D721Med (cell line): ENCODE measurements around the gene CEP170.

Source experiments
- DNase-seq: peaks from one replicate; pipeline ENCODE4 v3.0.0; 2011; ENCODE audit warnings: low spot score; ENCODE audit not compliant: insufficient read length
- FAIRE-seq: peaks from 2 replicates; lab custom pipeline; 2011; peaks lifted over from hg19 to GRCh38; lab: Jason Lieb, UNC
- TF ChIP-seq, protein P1 (sequence below): IDR thresholded peaks from 2 replicates; pipeline ENCODE4 v1.5.1; 2012; ENCODE audit warnings: mild to moderate bottlenecking, control low read depth; ENCODE audit not compliant: insufficient read depth; ENCODE audit errors: missing control alignments

CEP170 gene

DNA sequence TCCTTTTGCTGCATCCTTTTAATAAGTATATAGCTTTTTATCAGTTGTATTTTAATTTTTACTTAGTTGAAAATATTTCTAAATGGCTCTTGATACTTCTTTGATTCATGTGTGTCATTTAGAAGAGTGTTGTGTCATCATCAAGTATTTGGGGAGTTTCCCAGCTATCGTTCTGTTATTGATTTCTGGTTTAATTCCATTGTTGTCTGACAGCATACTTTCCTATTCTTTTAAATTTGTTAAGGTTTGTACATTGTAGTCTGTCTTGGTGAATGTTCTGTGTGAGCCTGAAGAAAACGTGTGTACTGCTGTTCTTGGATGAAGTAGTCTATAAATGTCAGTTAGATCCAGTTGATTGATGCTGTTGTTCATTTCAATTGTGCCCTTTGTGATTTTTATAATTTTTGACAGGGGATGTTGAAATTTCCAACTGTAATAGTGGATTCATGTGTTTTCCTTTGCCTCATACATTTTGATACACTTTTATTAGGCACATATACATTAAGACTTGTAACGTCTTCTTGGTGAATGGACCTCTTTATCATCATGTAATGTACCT lies 25.6 kb upstream of the CEP170 start:
- FAIRE-seq (peak; percentile 84), DNase-seq (no peak)
- TF ChIP-seq, protein P1, sequence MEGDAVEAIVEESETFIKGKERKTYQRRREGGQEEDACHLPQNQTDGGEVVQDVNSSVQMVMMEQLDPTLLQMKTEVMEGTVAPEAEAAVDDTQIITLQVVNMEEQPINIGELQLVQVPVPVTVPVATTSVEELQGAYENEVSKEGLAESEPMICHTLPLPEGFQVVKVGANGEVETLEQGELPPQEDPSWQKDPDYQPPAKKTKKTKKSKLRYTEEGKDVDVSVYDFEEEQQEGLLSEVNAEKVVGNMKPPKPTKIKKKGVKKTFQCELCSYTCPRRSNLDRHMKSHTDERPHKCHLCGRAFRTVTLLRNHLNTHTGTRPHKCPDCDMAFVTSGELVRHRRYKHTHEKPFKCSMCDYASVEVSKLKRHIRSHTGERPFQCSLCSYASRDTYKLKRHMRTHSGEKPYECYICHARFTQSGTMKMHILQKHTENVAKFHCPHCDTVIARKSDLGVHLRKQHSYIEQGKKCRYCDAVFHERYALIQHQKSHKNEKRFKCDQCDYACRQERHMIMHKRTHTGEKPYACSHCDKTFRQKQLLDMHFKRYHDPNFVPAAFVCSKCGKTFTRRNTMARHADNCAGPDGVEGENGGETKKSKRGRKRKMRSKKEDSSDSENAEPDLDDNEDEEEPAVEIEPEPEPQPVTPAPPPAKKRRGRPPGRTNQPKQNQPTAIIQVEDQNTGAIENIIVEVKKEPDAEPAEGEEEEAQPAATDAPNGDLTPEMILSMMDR, result no peak

- TF ChIP-seq, protein P1, result no peak
- FAIRE-seq, result peak; percentile 71
- DNase-seq, result no peak
These were observed 20.2 kb upstream of the CEP170 start for GRCh38 chr1:243275316-243275715.

DNA sequence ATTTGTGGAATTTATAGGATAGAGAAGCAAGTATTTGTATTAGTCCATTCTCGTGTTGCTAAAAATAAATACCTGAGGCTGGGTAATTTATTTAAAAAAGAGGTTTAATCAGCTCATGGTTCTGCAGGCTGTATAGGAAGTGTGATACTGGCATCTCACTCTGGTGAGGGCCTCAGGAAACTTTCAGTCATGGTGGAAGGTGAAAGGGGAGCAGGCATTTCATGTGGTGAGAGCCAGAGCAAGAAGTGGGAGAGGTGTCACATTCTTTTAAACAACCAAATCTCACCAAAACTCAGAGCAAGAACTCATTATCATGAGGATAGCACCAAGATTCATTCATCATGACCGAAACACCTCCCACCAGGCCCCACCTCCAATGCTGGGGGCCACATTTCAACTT lies 18.9 kb upstream of the CEP170 start:
- TF ChIP-seq, protein P1, result no peak
- DNase-seq (no peak), FAIRE-seq (no peak)

- DNase-seq (no peak), FAIRE-seq (peak; percentile 56)
- TF ChIP-seq, protein P1, result no peak
These were observed 18.4 kb upstream of the CEP170 start for GRCh38 chr1:243273506-243273905.

GRCh38 chr1:243272401-243272800 lies 17.3 kb upstream of the CEP170 start:
- FAIRE-seq, result no peak
- DNase-seq, result no peak
- TF ChIP-seq, protein P1, result no peak

- DNase-seq (no peak), FAIRE-seq (no peak)
- TF ChIP-seq, protein P1, result no peak
These were observed 16.9 kb upstream of the CEP170 start for GRCh38 chr1:243271996-243272395.

DNA sequence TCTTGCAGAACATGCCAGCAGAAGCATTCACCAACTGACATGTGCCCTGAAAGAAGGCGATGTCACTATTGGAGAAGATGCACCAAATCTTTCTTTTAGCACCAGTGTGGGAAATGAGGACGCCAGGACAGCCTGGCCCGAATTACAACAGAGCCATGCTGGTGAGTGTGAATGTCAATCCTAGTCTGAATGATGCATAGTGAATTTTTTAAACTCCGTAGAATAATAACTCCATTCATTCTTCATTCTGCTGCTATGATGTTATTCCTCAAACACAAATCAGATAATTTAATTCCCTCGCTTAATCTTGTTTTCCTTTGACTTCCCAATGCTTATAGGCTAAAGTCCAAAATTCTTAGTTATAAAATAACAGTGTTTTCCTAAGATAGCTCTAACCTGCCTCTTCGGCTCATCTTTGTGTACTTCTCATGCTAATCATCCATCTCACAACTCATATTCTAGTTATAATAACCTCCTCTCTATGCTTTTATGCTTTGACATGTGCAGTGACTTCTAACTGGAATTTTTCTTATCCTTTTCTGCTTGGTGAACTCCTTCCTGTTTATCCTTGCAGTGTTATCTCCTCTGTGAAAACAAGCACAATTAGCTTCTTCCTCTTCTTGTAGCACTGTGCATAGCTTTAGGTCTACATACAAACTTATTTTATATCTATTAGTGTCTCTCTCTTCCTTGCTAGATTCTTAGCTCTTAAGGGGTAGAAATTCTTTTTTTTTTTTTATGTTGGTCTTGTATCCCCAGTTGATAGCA lies 15.2 kb upstream of the CEP170 start:
- TF ChIP-seq, protein P1, result no peak
- DNase-seq (no peak), FAIRE-seq (no peak)
